8988T (cell line): ENCODE measurements around the gene HIVEP2.

ENCODE experiments used
- DNase-seq: peaks from one replicate; pipeline ENCODE4 v3.0.0; 2011

Gene HIVEP2

GRCh38 chr6:142916881-142917280 lies 28.1 kb downstream of the HIVEP2 start:
- DNase-seq = no peak

- DNase-seq = no peak
These were observed 29.9 kb downstream of the HIVEP2 start for GRCh38 chr6:142914937-142915697.

DNA sequence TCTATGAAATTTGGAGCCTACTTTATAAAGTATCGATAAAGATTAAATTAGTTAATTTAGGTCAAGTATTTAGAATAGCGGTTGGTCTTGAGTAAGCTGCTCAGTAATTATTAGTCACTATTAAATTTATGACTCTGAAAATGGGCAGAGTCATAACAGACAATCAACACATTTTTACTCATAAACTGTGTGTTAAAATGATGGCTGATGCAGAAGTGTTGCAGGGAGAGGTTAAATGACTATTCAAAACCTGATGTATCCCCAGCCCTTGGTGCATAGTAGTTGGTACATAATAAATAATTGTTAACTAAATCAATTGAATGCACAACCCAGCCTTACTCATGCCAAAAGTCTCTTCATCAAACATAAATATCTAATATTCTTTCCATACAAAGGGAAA lies 30.6 kb downstream of the HIVEP2 start:
- DNase-seq = no peak

GRCh38 chr6:142913511-142914047 lies 31.4 kb downstream of the HIVEP2 start:
- no peak for DNase-seq

DNA sequence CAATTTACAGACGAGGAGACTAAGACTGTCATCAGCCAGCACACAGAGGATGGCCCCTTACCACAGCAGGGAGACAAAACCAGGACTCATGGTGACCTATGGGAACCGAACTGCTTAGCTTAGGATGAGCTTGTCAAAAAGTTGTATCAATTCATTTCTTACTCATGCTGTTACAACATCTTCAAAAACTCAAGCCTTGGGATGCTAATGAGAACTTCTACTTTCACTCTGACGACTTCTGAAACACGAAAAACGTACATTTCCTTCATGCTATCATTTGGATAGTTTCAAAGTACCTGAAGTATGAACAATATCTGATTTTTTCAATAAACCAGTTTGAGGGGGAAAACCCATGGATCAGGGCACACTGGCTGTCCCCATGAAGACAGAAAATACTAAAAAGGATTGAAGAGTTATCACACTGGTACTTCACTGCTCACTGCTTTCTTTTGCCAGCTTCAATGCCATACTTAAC lies 31.9 kb downstream of the HIVEP2 start:
- DNase-seq = no peak

DNA sequence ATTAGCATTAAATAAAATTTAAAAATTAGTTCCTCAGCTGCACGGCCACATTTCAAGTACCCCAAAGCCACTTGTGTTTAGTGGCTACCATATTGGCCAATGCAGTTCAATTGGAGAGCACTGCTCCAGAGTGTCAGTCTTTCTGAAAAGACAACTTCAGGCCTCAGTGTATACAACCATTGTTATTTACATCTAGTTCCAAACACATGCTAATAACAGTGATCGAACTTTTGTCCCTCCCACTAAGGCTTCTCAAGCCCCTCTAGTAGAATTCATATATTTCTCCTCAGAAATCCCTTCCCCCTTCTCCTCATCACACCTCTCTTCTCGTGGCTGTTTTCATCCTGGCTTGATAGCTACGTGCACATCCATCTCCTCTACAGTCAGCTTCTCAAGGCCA lies 32.9 kb downstream of the HIVEP2 start:
- DNase-seq = no peak

DNA sequence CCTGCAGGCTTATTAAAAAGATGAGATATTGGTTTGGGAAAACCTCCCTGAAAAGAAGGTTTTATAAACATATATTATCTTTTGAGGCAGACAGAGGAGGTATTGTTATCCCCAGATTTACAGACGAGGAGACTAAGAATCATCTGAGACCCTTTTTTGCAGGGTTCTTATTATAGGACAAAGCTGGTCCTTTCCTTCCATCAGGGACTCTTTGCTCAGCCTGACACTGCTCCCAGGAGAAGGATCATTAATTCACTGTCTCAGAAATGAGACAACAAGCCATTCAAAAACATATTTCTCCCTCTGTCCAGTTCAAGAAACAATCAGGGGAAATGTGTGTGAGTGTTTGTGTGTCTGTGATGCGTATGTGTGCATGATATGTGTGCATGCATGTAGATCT lies 33.5 kb downstream of the HIVEP2 start:
- no peak for DNase-seq

- DNase-seq = no peak
These were observed 35.3 kb downstream of the HIVEP2 start for GRCh38 chr6:142909686-142910085.

- DNase-seq = no peak
These were observed 36.7 kb downstream of the HIVEP2 start for GRCh38 chr6:142908235-142908634.

DNA sequence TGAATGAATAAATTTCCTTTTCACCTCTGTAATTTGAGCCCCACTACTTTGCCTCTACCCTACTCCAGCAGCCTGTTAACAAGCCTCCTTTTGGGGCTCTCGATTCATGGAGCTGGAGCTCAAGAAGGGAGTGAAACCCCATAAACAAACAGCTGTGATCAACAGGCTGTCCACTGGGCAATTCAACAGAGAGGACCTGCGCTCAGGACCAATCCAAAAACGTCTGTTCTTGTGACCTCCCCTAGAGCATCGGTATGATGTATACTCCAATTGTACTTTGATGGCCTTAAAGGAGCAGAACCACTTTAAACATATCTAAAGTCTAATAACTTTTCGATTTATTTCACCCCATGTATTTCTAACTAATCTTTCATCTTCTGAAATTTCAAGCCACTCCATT lies 37.4 kb downstream of the HIVEP2 start:
- no peak for DNase-seq

GRCh38 chr6:142906945-142907470 lies 38.0 kb downstream of the HIVEP2 start:
- no peak for DNase-seq

- DNase-seq = no peak
These were observed 41.2 kb downstream of the HIVEP2 start for GRCh38 chr6:142903812-142904211.

DNA sequence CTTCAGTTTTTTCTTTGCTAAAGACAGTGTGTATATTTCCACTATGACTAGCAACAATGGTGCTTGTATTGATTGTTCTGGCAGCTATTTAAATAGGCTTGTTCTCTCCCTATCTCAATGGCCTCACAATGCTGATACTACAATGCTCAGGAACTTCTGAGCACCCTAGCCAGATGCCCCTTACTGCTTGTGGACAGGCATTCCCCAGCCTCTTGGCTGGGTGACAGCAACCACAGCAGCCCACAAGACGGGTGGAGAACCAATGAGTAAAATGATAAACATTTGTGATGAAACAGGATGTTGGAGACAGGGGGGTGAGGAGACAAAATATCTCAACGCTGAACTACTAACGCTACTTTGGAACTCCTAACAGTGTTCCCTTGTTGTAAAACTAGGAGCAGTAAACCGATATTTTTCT lies 42.3 kb downstream of the HIVEP2 start:
- DNase-seq = no peak

- DNase-seq = no peak
These were observed 43.4 kb downstream of the HIVEP2 start for GRCh38 chr6:142901611-142902010.

- DNase-seq = no peak
These were observed 44.6 kb downstream of the HIVEP2 start for GRCh38 chr6:142900227-142900971.

DNA sequence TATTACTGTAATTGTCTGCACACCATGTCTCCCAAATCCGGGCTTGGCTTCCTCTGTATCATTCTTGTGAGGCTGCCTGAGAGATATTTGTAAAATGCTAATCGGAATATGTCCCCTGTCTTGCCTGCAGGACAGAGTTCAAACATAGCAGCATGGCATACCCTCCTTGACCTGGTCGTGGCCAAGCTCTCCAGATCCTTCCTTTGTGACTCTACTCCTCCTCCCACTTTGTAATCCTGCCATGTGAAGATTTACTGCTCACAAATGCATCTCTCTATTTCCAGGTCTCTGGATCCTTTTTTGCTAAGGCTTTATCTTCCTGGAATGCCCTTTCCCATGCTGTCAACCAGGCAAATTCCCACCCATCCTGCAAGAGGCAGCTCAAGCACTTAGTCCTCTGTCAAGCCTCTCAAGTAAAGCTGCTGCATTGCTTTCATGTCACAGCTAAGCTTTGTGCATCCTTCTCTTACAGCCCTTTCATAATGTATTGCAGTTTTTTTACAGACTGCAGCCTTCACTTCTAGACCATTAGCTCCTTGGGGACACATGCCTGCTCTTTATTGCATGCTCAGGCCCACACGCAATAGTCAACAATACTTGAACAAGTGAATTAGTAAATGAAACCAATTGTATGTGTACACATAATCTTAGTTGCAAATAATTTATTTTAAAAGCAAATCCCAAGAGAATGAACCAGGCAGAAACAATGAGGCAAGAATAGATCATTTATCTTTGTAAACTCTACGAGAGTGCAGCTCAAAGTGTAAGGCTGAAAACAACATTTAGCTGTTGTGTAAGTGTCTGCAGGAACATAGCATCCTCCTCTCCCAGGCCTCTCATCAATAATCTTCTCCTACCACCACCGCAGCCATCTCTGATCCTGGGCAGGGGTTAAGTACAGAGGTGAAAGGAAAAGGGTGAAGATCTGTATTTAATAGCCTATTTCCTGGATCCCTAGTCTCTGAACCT lies 45.8 kb downstream of the HIVEP2 start:
- no peak for DNase-seq

GRCh38 chr6:142897659-142898058 lies 47.3 kb downstream of the HIVEP2 start:
- no peak for DNase-seq

- no peak for DNase-seq
These were observed 48.2 kb downstream of the HIVEP2 start for GRCh38 chr6:142896732-142897131.

- DNase-seq = no peak
These were observed 51.9 kb downstream of the HIVEP2 start for GRCh38 chr6:142893088-142893487.

GRCh38 chr6:142892254-142893021 lies 52.5 kb downstream of the HIVEP2 start:
- DNase-seq = no peak

DNA sequence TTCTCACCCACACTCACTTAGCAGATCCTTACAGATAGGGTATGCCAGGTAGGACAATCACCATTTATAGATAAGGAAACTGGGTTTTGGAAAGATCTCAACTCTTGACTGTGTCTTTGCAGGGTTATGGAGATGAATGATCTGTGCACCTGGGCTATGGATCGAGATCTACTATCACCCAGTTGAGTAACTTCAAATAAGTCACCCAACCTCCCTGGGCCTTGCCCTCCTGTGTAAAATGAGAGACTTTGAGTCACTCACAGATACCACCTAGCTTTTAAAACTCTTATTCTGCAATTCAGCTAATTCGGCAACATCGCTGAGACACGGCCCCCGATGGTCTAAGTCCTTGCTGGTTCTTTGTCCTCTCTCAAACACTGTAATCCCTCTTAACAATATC lies 53.5 kb downstream of the HIVEP2 start:
- no peak for DNase-seq

DNA sequence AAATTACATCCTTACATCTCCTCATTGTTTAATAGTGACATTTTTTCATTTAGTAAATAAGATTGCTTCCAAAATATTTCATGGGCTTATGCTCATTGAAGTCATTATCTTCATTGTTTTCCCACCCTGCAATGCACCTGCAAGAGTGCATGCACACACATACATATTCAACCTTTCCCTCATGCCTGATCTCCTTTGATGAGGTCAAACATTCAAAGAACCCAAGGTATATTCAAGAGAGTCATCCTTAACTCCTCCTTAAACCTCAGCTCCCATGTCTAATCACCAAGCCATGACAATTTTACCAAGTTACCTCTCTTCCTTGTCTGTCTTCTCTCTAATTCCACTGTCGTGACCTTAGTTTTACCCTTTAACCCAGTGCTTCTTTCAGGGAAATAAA lies 56.5 kb downstream of the HIVEP2 start:
- DNase-seq = no peak
